Measurements from ENCODE around the gene ARID3C. TPM values are rescaled to one million over a fixed set of nuclear protein-coding genes. Genes with fewer than 3 reads are reported as not detected.

The ARID3C gene
- total RNA-seq, 1 donor from 2014 or later, result 0.14 TPM

GRCh38 chr9:34610434-34611206, 18.2 kb downstream of the ARID3C start:
- H3K27ac Mint-ChIP-seq, result no peak overlapping the region
- DNase-seq, result no peak
- H3K4me1 Mint-ChIP-seq, result peaks cover 21% of the 10 kb centered on the region
- H3K27me3 Mint-ChIP-seq, result no peaks in the 10 kb centered on the region
- no peaks in the 10 kb centered on the region for H3K9me3 Mint-ChIP-seq
- intact Hi-C loops (cut with micrococcal nuclease), result loop anchor here (5.0 kb wide), 2 partner anchors 92 to 483 kb away; partner anchors contain the start of gene DCAF12
- H3K4me3 Mint-ChIP-seq, result peak overlapping the region; percentile 96
- peaks cover 16% of the 10 kb centered on the region for H3K36me3 Mint-ChIP-seq (ENCODE audit: low read depth)

DNA sequence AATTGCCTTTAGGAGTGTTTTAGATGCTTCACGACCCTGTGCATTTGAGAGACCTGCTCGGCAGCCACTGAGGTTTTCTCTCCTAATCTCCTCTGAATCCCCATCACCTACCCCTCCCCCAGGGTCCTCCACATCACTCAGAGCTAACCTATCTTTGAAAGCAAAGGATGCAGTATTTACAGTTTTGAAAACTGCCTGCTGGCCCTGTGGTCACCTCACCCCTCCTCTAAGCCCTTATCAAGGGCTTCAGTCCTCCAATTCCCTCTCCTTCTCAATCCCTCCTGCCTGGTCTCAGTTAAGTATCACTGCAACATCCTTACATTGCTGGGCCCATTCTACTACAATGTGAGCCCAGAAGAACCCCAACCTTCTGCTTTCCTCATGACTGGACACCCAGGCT, 21.5 kb downstream of the ARID3C start:
- DNase-seq, result no peak
- intact Hi-C loops (cut with micrococcal nuclease), result no loop called here
- no peak overlapping the region for H3K27ac Mint-ChIP-seq
- no peaks in the 10 kb centered on the region for H3K9me3 Mint-ChIP-seq
- peaks cover 6% of the 10 kb centered on the region for H3K27me3 Mint-ChIP-seq
- peaks cover 12% of the 10 kb centered on the region for H3K4me1 Mint-ChIP-seq
- H3K4me3 Mint-ChIP-seq, result no peak overlapping the region
- peaks cover 7% of the 10 kb centered on the region for H3K36me3 Mint-ChIP-seq (ENCODE audit: low read depth)

- intact Hi-C loops (cut with micrococcal nuclease), result no loop called here
- H3K4me3 Mint-ChIP-seq, result no peak overlapping the region
- H3K9me3 Mint-ChIP-seq, result no peaks in the 10 kb centered on the region
- peaks cover 9% of the 10 kb centered on the region for H3K4me1 Mint-ChIP-seq
- peaks cover 7% of the 10 kb centered on the region for H3K36me3 Mint-ChIP-seq (ENCODE audit: low read depth)
- no peak overlapping the region for H3K27ac Mint-ChIP-seq
- H3K27me3 Mint-ChIP-seq, result peaks cover 6% of the 10 kb centered on the region
- no peak for DNase-seq
Observed at GRCh38 chr9:34606905-34607304, 22.0 kb downstream of the ARID3C start.

GRCh38 chr9:34606190-34606589, 22.7 kb downstream of the ARID3C start:
- Mint-ChIP-seq H3K9me3 (no peaks in the 10 kb centered on the region), H3K4me3 (no peak overlapping the region), H3K36me3 (ENCODE audit: low read depth) (peaks cover 6% of the 10 kb centered on the region), H3K27ac (no peak overlapping the region), H3K4me1 (peaks cover 6% of the 10 kb centered on the region), H3K27me3 (peaks cover 6% of the 10 kb centered on the region)
- no peak for DNase-seq
- intact Hi-C loops (cut with micrococcal nuclease), result no loop called here

GRCh38 chr9:34603610-34604231, 25.1 kb downstream of the ARID3C start:
- Mint-ChIP-seq H3K27me3 (peaks cover 8% of the 10 kb centered on the region), H3K36me3 (ENCODE audit: low read depth) (no peaks in the 10 kb centered on the region), H3K4me3 (no peak overlapping the region), H3K9me3 (no peaks in the 10 kb centered on the region), H3K4me1 (no peaks in the 10 kb centered on the region), H3K27ac (no peak overlapping the region)
- intact Hi-C loops (cut with micrococcal nuclease), result no loop called here
- DNase-seq, result peak; percentile 94

GRCh38 chr9:34601937-34602573, 26.8 kb downstream of the ARID3C start:
- intact Hi-C loops (cut with micrococcal nuclease), result no loop called here
- no peak for DNase-seq
- H3K27me3 Mint-ChIP-seq, result peaks cover 10% of the 10 kb centered on the region
- H3K27ac Mint-ChIP-seq, result no peak overlapping the region
- no peaks in the 10 kb centered on the region for H3K36me3 Mint-ChIP-seq (ENCODE audit: low read depth)
- H3K4me3 Mint-ChIP-seq, result no peak overlapping the region
- no peaks in the 10 kb centered on the region for H3K4me1 Mint-ChIP-seq
- H3K9me3 Mint-ChIP-seq, result no peaks in the 10 kb centered on the region

DNA sequence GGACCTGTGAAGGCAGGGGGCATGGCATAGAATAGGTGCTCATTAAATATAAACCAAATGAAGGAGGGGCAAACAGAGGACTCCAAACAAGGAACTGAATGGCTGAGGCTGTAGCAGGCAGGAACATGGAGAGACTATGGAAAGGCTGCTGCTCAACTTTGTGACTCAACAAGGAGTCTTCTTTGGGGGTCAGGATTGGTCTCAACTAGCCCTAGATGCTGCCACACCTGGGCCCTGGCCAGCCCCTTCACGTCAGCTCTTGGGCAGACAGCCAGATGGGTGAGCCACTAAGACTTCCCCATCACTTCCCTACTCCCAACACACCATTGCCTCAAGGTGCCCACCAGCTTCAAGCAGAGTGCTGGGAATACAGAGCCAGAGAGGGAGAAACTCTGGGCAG, 28.0 kb downstream of the ARID3C start:
- intact Hi-C loops (cut with micrococcal nuclease), result no loop called here
- Mint-ChIP-seq H3K27ac (no peak overlapping the region), H3K36me3 (ENCODE audit: low read depth) (no peaks in the 10 kb centered on the region), H3K9me3 (no peaks in the 10 kb centered on the region), H3K4me1 (no peaks in the 10 kb centered on the region), H3K4me3 (no peak overlapping the region), H3K27me3 (peaks cover 15% of the 10 kb centered on the region)
- DNase-seq, result no peak

GRCh38 chr9:34599546-34599945, 29.3 kb downstream of the ARID3C start:
- no peak for DNase-seq
- Mint-ChIP-seq H3K27ac (no peak overlapping the region), H3K4me3 (no peak overlapping the region), H3K9me3 (no peaks in the 10 kb centered on the region), H3K4me1 (no peaks in the 10 kb centered on the region), H3K36me3 (ENCODE audit: low read depth) (no peaks in the 10 kb centered on the region), H3K27me3 (peaks cover 16% of the 10 kb centered on the region)
- intact Hi-C loops (cut with micrococcal nuclease), result no loop called here

DNA sequence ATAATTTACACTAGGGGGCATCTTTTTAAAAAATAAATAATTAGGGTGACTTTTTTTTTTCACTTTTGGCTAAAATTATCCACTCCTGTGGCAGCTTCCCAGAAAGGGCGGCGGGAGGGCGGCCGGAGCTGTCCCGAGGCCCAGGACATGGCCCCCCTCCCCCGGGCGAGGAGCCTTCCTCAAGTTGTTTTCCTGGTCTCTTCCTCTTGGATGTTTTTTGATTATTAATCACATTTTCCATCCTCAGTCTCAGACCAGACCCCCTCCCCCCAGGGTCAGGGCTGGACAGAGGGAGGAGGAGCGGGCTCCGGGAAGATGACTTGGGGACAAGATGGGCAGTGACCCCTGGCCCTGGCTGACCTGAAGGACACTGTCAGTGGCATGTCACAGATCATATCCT, 34.7 kb downstream of the ARID3C start:
- Mint-ChIP-seq H3K27me3 (peaks cover 51% of the 10 kb centered on the region), H3K36me3 (ENCODE audit: low read depth) (no peaks in the 10 kb centered on the region)

DNA sequence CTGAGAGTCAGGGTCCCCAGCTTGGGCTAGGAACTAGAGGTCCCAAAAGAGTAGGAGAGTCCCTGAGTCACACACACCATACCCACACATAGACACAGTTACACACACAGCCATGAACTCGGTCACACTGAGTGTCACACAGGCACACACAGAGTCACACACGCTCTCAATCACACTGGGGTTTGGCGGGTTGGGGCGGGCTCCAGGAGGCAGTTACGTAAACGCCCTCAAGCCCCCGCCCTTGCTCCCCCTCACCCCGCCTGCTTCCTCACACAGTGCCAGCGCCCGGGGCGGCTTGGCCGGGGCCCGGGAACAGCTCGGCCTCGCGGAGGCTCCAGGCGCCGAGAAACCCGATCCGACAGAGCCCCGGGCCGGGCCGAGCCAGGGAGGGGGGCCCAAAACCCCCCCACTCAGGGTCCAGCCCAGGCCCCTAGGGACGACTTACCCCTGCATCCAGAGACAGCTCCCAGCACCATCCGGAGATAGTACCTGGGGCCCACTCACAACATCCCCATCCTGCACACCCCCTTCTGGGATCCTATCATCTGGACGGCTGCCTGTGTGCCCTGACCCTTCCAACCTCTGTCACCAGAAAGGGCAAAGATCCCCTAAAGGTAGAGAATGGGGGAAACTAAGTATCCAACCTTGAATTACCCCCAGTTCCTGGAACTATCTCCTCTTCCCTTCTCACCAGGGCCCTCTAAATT, 35.8 kb downstream of the ARID3C start:
- Mint-ChIP-seq H3K27me3 (peaks cover 62% of the 10 kb centered on the region), H3K4me3 (peak overlapping the region; percentile 4), H3K9me3 (no peaks in the 10 kb centered on the region), H3K27ac (no peak overlapping the region), H3K36me3 (ENCODE audit: low read depth) (no peaks in the 10 kb centered on the region), H3K4me1 (peaks cover 26% of the 10 kb centered on the region)
- DNase-seq, result no peak
- intact Hi-C loops (cut with micrococcal nuclease), result loop anchor here (5.0 kb wide), 1 partner anchor 191 kb away; no protein-coding TSS in a partner anchor

More for the DNA sequence above, 34.7 kb downstream of the ARID3C start:
- H3K9me3 Mint-ChIP-seq, result no peaks in the 10 kb centered on the region
- no peak overlapping the region for H3K4me3 Mint-ChIP-seq
- intact Hi-C loops (cut with micrococcal nuclease), result loop anchor here (5.0 kb wide), 1 partner anchor 192 kb away; no protein-coding TSS in a partner anchor
- DNase-seq, result no peak
- H3K27ac Mint-ChIP-seq, result no peak overlapping the region
- H3K4me1 Mint-ChIP-seq, result peaks cover 20% of the 10 kb centered on the region

DNA sequence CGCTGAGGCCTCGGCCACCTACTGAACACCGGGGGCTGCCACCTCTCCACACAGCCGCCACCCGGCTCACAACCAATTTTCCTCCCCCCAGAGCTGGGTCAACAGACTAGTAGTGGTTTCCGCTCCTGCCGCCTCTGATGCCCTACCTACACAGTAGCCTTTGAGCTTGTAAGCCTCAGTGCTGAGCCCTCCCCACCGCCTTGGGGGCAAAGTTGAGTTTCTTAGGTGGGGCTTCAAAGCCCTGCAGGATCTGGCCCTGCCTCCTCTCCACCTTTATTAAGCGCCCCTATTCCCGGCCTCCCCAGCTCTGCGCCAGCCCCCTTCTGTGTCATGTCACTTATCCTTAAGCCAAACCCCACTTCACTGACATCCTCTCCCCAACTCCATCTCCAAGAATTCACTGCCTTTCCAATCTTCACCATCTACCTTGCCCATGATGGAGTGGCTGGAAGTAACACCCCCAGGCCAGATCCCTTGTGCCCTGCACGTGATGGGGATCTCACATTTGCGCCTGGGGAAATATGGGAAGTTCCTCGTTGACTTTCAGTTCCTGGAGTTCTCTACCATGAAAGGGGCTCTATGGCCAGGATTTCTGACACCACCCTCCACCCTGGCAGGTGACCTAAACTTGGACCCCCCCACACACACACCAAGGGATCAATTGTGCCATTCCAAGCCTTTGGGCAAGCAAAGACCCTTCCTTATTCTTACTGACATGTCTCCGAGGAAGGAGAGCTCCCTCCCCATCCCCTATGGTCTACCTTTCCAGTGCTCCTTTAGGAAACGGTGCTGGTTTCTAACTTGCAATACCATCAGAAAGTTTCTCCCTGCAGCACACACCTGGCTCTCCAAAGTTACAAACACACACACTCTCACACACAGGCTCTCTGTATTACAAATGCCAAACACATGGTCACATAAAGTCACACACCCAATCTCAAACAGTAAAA, 36.7 kb downstream of the ARID3C start:
- intact Hi-C loops (cut with micrococcal nuclease), result loop anchor here (1.0 to 5.0 kb wide), 4 partner anchors 44 to 190 kb away; no protein-coding TSS in a partner anchor
- peak overlapping the region; percentile 4 for H3K4me3 Mint-ChIP-seq
- no peaks in the 10 kb centered on the region for H3K9me3 Mint-ChIP-seq
- DNase-seq, result no peak
- no peak overlapping the region for H3K27ac Mint-ChIP-seq
- no peaks in the 10 kb centered on the region for H3K36me3 Mint-ChIP-seq (ENCODE audit: low read depth)
- H3K27me3 Mint-ChIP-seq, result peaks cover 68% of the 10 kb centered on the region
- peaks cover 26% of the 10 kb centered on the region for H3K4me1 Mint-ChIP-seq

GRCh38 chr9:34591248-34591916, 37.5 kb downstream of the ARID3C start:
- no peaks in the 10 kb centered on the region for H3K36me3 Mint-ChIP-seq (ENCODE audit: low read depth)
- peak; percentile 94 for DNase-seq
- peaks cover 74% of the 10 kb centered on the region for H3K27me3 Mint-ChIP-seq
- no peaks in the 10 kb centered on the region for H3K9me3 Mint-ChIP-seq
- H3K4me1 Mint-ChIP-seq, result peaks cover 26% of the 10 kb centered on the region
- H3K27ac Mint-ChIP-seq, result no peak overlapping the region
- peak overlapping the region; percentile 73 for H3K4me3 Mint-ChIP-seq
- intact Hi-C loops (cut with micrococcal nuclease), result loop anchor here (1.0 to 5.0 kb wide), 4 partner anchors 43 to 189 kb away; no protein-coding TSS in a partner anchor

Measured in activated CD4-positive, alpha-beta T cell treated with anti-CD3 and anti-CD28 coated beads, Interleukin-2, amount 10 ng/mL, durations not matched to agents 24 days and 14 days (primary cell).